Activated B cell treated with CpG ODN at 0.5 μM for 24 hours (primary cell): ENCODE measurements around the gene KRTAP10-8. TPM values are rescaled to one million over a fixed set of nuclear protein-coding genes. Genes with fewer than 3 reads are reported as not detected.

ENCODE experiments used
- ATAC-seq: fragments of 200-7000 bp; cut with Tn5 transposase; one replicate; pipeline ENCODE4 v1.10.0; 2021; ENCODE audit warnings: low read depth, mild to moderate bottlenecking, moderate library complexity
- CTCF ChIA-PET: fragments of 350-600 bp; sonication (Branson Sonifier 250); formaldehyde crosslinking; loops from one replicate; lab custom pipeline; 2021; ENCODE audit warnings: antibody characterized with exemption; lab: Charles Lee
- POLR2A ChIA-PET: fragments of 350-600 bp; sonication (Branson Sonifier 250); formaldehyde crosslinking; loops from one replicate; lab custom pipeline; 2021; ENCODE audit warnings: antibody characterized with exemption; lab: Charles Lee
- DNase-seq: peaks from one replicate; pipeline ENCODE4 v3.0.0; 2022
- H3K27ac Mint-ChIP-seq: one replicate; pipeline ENCODE4 v1.8.0; 2020; ENCODE audit warnings: mixed read lengths
- H3K27me3 Mint-ChIP-seq: one replicate; pipeline ENCODE4 v1.8.0; 2021; ENCODE audit warnings: mixed read lengths
- H3K36me3 Mint-ChIP-seq: one replicate; pipeline ENCODE4 v1.8.0; 2021; ENCODE audit warnings: low read depth, mixed read lengths
- H3K4me1 Mint-ChIP-seq: one replicate; pipeline ENCODE4 v1.8.0; 2021; ENCODE audit warnings: mixed read lengths
- H3K4me3 Mint-ChIP-seq: one replicate; pipeline ENCODE4 v1.8.0; 2020; ENCODE audit warnings: mild to moderate bottlenecking, mixed read lengths
- H3K9me3 Mint-ChIP-seq: one replicate; pipeline ENCODE4 v1.8.0; 2020; ENCODE audit warnings: mixed read lengths
- intact Hi-C: fragments of 100-400 bp; cut with micrococcal nuclease; formaldehyde crosslinking; loops from one replicate; pipeline ENCODE4 v1.15.1; 2024
- total RNA-seq: library from RNA; stranded (reverse); gene quantifications from 2 replicates; pipeline ENCODE4 v1.2.3, GENCODE V29; 2022
- TF ChIP-seq, protein P1 (sequence below): fragments of 200-600 bp; IDR thresholded peaks from one replicate; pipeline ENCODE4 v1.8.0; 2022; ENCODE audit warnings: antibody characterized with exemption, mild to moderate bottlenecking

KRTAP10-8 gene
- total RNA-seq, 1 donor from 2014 or later, result not detected

DNA sequence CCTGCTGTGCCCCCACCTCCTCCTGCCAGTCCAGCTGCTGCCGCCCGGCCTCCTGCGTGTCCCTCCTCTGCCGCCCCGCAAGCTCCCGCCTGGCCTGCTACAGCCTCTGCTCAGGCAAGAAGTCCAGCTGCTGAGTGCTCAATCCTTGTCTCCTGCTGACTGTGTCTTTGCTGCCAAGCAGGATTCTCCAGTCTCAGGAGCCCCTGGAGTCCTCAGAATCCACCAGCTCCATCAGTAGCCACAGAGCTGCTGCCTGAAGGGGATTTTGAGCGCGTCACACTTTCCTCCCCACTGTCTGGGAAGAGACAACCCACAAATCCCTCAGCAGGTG, 35.3 kb downstream of the KRTAP10-8 start:
- H3K27ac Mint-ChIP-seq, result no peak overlapping the region

GRCh38 chr21:44648557-44649311, 36.9 kb downstream of the KRTAP10-8 start:
- CTCF ChIA-PET, result no interaction called here
- H3K27ac Mint-ChIP-seq, result no peak overlapping the region
- intact Hi-C loops, result no loop called here
- POLR2A ChIA-PET, result no interaction called here
- H3K4me1 Mint-ChIP-seq, result no peaks in the 10 kb centered on the region
- no peak for DNase-seq
- peaks cover 12% of the 10 kb centered on the region for H3K9me3 Mint-ChIP-seq
- H3K27me3 Mint-ChIP-seq, result peaks cover 5% of the 10 kb centered on the region
- no peak for ATAC-seq
- TF ChIP-seq, protein P1, sequence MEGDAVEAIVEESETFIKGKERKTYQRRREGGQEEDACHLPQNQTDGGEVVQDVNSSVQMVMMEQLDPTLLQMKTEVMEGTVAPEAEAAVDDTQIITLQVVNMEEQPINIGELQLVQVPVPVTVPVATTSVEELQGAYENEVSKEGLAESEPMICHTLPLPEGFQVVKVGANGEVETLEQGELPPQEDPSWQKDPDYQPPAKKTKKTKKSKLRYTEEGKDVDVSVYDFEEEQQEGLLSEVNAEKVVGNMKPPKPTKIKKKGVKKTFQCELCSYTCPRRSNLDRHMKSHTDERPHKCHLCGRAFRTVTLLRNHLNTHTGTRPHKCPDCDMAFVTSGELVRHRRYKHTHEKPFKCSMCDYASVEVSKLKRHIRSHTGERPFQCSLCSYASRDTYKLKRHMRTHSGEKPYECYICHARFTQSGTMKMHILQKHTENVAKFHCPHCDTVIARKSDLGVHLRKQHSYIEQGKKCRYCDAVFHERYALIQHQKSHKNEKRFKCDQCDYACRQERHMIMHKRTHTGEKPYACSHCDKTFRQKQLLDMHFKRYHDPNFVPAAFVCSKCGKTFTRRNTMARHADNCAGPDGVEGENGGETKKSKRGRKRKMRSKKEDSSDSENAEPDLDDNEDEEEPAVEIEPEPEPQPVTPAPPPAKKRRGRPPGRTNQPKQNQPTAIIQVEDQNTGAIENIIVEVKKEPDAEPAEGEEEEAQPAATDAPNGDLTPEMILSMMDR, result no peak
- H3K36me3 Mint-ChIP-seq, result no peaks in the 10 kb centered on the region
- no peak overlapping the region for H3K4me3 Mint-ChIP-seq

More for the DNA sequence above, 35.3 kb downstream of the KRTAP10-8 start:
- peaks cover 6% of the 10 kb centered on the region for H3K27me3 Mint-ChIP-seq
- ATAC-seq, result no peak
- TF ChIP-seq, protein P1, result no peak
- ChIA-PET CTCF (no interaction called here), POLR2A (no interaction called here)
- no peaks in the 10 kb centered on the region for H3K4me1 Mint-ChIP-seq
- no peak overlapping the region for H3K4me3 Mint-ChIP-seq
- intact Hi-C loops, result no loop called here
- peaks cover 2% of the 10 kb centered on the region for H3K36me3 Mint-ChIP-seq
- peaks cover 20% of the 10 kb centered on the region for H3K9me3 Mint-ChIP-seq
- DNase-seq, result no peak

DNA sequence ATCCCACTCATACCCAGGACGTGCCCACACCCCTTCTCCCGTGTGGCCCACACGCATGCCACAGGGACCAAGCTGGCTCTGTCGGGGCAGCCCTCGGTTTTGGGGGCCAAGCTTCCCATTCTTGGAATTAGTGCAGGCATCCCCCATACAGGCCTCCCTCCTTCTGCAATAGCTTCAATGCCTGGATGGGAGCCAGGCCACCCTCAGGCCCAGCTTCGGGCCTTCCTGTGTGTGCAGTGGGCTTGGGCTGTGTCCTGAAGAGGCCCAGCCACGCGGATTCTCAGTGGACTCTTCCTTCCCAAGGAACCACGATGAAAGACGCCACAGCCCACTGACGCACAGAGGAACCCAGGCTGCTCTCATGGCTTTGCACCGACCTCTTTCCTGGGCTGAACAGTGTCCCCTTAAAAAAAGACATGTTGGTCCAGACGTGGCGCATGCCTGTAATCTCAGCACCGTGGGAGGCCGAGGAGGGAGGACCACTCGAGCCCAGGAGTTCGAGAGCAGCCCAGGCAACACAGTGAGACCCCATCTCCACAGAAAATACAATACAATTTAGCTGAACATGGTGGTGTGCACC, 37.7 kb downstream of the KRTAP10-8 start:
- ChIA-PET CTCF (no interaction called here), POLR2A (no interaction called here)
- no peak for DNase-seq
- no peak overlapping the region for H3K4me3 Mint-ChIP-seq
- TF ChIP-seq, protein P1, result no peak
- intact Hi-C loops, result no loop called here
- no peaks in the 10 kb centered on the region for H3K4me1 Mint-ChIP-seq
- no peak overlapping the region for H3K27ac Mint-ChIP-seq
- H3K9me3 Mint-ChIP-seq, result peaks cover 5% of the 10 kb centered on the region
- no peaks in the 10 kb centered on the region for H3K36me3 Mint-ChIP-seq
- no peak for ATAC-seq
- peaks cover 5% of the 10 kb centered on the region for H3K27me3 Mint-ChIP-seq

DNA sequence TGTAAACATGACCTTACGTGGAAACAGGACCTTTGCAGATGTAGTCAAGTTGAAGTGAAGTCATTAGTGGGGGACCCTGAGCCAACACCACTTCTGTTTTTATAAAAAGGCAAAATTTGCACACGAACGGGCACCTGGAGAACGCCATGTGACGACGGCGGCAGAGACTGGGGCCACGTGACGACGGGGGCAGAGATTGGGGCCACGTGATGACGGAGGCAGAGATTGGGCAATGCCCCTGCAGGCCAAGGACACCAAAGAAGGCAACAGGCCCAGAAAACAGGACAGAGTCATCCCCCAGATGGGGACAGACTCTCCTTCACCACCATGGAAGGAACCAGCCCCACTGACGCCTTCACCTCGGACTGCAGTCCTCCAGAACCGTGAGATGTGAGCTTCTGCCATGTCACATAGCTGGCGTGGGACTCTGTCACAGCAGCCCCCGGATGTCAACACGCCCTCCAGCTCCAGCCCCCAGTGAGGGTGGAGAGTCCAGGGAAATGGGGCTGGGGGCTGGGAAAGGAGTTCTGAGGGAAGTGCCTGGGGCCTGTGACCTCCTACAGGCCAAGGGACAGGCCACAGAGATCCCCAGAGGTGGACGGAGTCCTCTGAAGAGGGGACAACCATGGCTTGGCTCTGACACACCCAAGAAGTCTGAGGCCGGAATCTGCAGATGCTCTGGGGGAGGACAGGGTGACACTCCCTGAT, 38.5 kb downstream of the KRTAP10-8 start:
- Mint-ChIP-seq H3K36me3 (no peaks in the 10 kb centered on the region), H3K9me3 (no peaks in the 10 kb centered on the region), H3K27ac (no peak overlapping the region), H3K4me1 (no peaks in the 10 kb centered on the region), H3K27me3 (peaks cover 5% of the 10 kb centered on the region), H3K4me3 (no peak overlapping the region)
- CTCF ChIA-PET, result no interaction called here
- intact Hi-C loops, result no loop called here
- no peak for DNase-seq
- TF ChIP-seq, protein P1, result no peak
- no peak for ATAC-seq
- POLR2A ChIA-PET, result no interaction called here

GRCh38 chr21:44650973-44651675, 39.2 kb downstream of the KRTAP10-8 start:
- TF ChIP-seq, protein P1, result no peak
- peaks cover 5% of the 10 kb centered on the region for H3K27me3 Mint-ChIP-seq
- H3K36me3 Mint-ChIP-seq, result no peaks in the 10 kb centered on the region
- peaks cover 4% of the 10 kb centered on the region for H3K9me3 Mint-ChIP-seq
- no peak overlapping the region for H3K27ac Mint-ChIP-seq
- H3K4me1 Mint-ChIP-seq, result no peaks in the 10 kb centered on the region
- intact Hi-C loops, result no loop called here
- DNase-seq (no peak), ATAC-seq (no peak)
- ChIA-PET POLR2A (no interaction called here), CTCF (no interaction called here)
- no peak overlapping the region for H3K4me3 Mint-ChIP-seq
